Activated CD4-positive, alpha-beta T cell treated with anti-CD3 and anti-CD28 coated beads, Interleukin-2, amount 50 U/mL, for 4 hours (primary cell): ENCODE measurements around the gene ANKRD44.
"Not testable (repeated sequence)": the region's sequence is repeated elsewhere in the genome, so short reads cannot be mapped to it uniquely, and the experiment has no call there.

Experiments used
- DNase-seq, 2 experiments: peaks; one replicate each; pipeline ENCODE4 v3.0.0-alpha.2; 2020

Gene ANKRD44

DNA sequence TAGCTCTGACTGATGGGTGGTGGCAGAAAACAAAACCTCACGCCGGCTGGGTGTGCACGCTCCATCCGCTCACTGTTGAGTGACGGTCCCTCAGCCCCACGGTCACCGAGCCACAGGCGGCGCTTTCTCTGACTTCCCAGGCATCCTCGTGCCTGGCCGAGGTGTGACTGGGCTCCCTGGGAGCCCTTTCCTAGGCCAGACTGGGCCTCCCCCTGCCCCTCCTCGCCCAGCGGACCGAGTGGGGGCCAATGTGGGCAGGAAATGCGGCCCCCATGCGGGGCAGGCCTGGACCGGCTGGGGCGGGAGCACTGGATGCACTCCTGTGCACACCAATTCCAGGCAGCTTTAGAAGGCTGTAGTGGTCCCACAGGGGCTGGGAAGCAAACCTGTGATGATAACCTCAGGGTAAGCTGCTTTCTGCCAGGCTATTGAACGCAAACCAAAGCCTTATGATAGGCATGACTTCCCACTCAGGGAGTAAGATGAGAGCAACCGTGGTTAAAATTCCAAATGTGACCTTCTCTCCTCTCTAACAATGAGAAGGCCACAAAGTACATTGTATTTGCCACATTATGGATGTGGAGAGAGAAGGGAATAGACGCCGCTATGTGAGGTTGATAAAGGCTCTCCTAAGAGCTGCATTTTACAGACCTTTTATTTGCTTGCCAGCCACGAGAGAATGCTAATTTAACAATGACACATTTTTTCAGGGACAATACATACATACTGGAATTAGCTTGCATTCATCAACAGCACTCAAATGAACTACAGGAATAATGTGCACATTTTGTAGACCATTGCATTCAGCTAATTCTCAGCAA is 300.2 kb downstream of the ANKRD44 start:
- no peak for DNase-seq

GRCh38 chr2:197008741-197009341 is 301.7 kb downstream of the ANKRD44 start:
- not testable (repeated sequence) for DNase-seq

- DNase-seq, result no peak
Observed at GRCh38 chr2:197007716-197008628, 302.6 kb downstream of the ANKRD44 start.

GRCh38 chr2:197001921-197002320 is 308.7 kb downstream of the ANKRD44 start:
- DNase-seq, result no peak

GRCh38 chr2:196995757-196996314 is 314.7 kb downstream of the ANKRD44 start:
- no peak for DNase-seq

DNA sequence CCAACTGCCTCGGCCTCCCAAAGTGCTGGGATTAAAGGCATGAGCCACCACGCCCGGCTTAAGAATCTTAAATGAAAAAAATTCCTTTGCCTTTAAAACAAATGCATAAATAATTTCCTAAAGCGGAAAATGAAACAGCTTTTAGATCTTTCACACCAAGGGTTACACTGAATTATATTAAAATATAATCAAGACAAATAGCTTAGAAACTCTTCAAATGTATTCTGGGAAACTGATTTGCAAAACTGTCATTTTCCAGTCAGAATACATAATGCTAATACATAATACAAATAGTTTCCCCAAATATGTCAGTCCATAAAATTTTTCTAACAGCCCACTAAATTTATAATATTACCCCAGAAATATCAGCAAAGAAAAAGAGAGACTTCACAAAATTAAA is 315.8 kb downstream of the ANKRD44 start:
- DNase-seq, result no peak

DNA sequence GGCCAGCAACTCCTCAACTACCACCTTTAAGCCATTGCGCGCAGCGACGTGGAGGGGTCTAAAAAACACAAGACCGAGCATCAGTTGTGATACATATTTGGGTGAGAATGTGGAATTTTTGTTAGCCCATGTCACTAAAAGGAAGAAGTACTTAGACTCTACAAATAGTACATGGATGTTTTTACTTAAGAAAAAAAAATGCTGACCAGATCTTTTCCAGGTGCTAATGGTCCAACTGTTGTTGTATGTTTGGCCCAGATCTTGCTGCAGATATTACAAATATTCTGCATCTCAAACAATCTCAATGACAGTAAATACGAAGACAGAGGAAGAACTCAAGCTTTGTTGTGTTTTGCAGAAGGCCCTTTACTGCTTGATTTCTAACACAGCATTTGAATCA is 317.0 kb downstream of the ANKRD44 start:
- DNase-seq, result no peak

DNA sequence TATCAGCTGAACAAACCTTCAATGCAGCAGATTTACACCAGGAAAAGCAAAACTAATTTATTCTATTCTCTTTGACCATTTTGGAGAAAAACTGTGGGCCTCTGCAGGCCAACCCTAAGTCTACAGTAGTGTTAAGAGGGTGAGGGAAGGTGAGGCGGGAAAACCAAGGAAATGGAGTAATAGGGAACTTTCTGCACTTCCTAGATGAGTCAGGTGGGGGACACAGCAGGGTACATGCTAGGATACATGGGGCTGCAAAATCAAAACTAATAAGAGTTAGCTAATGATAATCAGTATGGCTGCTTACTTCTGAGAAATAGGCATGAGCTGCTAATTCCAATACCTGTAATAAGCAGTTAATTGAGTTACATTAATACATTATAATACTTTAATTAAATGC is 318.1 kb downstream of the ANKRD44 start:
- no peak for DNase-seq

DNA sequence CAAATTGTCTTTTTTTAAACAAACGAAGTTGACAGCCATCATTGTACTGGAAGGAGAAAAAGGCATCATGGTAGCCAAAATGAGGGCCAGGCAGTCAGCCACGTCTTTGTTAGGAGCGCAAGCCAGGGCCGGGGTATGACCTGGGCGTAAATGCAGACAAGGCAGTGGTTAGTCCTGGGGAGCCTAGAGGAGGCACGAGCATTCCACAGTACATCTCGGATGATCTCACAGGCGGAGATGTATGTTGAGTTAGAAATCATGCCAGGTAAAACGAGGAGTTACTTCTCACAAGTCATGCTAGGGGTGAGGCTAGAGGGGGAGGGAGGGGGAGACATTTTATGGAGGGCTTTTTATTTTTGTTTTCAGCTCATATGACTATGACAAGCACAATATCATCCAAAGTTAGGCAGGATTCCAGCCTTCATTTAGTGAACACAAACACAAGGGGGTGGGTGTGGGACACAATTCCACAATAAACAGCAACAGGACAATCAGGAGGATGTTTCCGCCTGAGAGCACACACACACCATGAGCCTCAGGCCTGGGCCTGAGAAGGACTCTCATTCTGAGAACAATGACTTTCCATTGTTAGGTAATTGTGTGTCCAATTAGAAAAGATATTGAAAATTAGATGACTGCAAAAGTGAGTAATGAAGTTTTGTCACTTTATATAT is 319.7 kb downstream of the ANKRD44 start:
- DNase-seq, result no peak

- DNase-seq, result no peak
Observed at GRCh38 chr2:196990092-196990491, 320.5 kb downstream of the ANKRD44 start.

DNA sequence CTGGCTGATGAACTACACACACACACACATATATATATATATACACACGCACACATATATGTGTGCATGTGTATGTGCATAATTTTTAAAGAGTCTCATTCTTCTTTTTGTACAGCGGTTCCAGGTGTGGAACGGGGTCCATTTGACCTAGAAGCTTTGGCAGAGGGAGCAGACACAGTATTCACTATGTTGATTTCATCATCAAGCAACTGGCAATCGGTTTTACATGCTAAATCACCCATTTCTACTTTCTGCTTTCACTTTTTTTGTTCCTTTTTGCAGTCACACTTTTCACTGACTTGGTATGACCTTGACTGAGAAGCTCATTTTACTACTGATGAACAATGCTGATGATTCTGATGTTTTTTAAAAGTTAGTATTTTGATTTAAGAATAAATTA is 321.1 kb downstream of the ANKRD44 start:
- no peak for DNase-seq

- no peak for DNase-seq
Observed at GRCh38 chr2:196988639-196989038, 321.9 kb downstream of the ANKRD44 start.

- DNase-seq, result peak in 1 of 2 experiments; percentile 25
Observed at GRCh38 chr2:196987649-196988364, 322.8 kb downstream of the ANKRD44 start.

- no peak for DNase-seq
Observed at GRCh38 chr2:196987298-196987648, 323.3 kb downstream of the ANKRD44 start.

DNA sequence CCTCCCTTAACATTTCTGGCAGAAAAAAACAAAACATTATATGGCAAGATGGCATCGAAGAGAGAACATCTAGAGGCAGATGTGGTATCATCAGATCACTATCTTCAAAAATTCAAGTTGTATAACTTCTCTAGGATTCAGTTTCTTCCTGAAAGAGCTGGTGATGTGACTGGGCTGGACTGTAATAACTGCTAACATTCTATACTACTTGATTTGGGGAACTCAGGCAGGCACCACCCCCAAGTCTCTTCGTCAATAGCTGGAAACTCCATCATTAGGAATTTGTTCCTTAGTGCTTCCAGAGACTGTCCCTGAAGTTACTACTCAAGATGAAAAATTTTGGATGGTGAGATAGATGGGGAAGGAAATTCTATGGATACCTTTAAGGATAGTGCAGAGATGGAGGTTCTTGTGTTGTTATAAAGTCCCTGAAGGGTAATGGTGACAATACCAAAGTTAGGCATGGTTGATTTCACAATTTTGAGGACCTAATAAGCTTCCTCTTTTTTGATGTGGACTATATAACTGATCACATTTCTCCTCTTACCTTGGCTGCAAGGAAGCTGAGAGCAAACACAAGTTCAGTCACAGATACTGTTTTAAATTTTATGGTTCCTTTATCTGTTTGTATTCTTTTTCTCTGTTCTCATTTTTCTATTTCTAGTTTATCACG is 324.9 kb downstream of the ANKRD44 start:
- no peak for DNase-seq

GRCh38 chr2:196984903-196985302 is 325.7 kb downstream of the ANKRD44 start:
- no peak for DNase-seq

DNA sequence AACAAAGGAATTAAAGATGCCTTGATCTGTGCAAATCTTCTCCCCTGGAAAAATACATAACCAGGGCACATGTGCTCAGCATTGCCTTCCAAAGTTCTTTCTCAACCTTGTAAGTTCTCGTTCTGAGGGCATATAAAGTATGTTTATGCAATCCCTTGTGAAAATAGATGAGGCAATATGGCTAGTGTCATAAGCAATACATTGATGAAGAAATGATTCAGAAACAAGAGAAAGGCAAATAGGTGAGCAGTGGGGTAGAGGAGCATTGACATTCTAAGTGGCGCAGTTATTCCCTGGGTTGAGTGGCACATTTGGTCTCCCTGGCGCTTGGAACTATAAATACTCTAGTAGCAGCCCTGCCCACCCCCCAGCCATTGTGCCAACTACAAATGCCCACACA is 326.6 kb downstream of the ANKRD44 start:
- DNase-seq, result no peak

DNA sequence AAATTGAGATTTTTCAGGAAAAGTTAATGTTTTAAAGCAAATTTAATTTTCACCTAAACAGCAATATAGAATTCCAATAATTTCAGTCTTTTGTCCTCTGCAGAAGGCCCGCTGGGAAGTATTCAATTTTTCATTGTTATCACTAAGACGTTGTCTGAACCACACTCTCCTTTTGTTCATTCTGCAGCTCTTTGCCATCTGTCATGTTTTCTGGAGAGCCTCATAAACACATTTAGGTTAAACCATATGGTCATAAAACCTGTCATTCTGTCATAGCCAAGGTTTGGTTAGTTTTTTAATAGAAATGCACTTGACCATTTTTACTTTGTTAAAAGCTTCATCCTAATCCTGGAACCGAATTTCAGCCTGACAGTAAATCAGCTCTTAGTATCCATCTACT is 330.1 kb downstream of the ANKRD44 start:
- no peak for DNase-seq

- no peak for DNase-seq
Observed at GRCh38 chr2:196980001-196980400, 330.6 kb downstream of the ANKRD44 start.

DNA sequence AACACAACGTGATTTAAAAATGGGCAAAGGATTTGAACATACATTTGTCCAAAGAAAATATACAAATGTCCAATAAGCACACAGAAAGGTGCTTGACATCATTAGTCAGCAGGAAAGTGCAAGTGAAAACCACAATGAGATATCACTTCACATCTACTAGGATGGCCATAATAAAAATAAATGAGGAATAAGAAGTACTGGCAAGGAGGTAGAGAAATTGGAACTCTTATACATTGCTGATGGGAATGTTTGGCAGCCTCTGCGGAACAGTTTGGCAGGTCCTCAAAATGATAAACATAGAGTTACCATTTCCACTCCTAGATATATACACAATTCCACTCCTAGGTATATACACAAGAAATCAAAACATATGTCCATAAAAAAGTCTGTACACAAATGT is 333.1 kb downstream of the ANKRD44 start:
- DNase-seq, result no peak

DNA sequence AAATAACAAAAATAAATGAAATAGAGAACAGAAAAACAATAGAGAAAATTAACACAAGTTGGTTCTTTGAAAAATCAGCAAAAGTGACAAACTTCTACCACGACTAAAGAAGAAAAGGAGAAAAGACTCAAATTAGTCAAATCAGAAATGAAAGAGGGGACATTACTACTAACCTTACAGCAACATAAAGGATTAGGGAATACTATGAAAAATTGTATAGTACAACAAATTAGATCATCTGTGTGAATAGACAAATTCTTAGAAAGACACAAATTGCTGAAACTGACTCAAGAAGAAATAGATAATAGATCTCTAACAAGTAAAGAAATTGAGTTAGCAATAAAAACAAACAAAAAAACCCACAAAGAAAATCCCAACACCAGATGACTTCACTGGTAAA is 335.6 kb downstream of the ANKRD44 start:
- DNase-seq, result no peak
